ENCODE data around the gene POU3F3.

DNA sequence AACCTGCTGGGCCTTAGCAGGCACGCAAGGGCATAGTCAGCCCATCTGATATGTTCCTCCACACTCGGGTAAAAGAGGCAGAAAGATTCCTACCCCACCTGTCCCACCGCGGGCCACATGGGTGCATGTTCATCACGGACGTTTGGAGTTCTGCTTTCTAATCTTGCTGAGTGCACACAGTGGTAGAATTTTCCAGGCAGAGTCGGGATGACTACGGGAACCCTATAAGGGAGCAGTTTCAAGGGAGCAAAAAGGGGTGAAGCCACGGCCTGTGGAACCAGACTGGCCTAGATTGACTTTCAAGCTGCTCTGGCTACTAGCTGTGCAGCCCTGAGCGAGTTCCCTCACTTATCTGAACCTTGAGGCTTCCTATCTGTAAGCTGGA is 36.8 kb downstream of the POU3F3 start:
- TF ChIP-seq, protein P1, sequence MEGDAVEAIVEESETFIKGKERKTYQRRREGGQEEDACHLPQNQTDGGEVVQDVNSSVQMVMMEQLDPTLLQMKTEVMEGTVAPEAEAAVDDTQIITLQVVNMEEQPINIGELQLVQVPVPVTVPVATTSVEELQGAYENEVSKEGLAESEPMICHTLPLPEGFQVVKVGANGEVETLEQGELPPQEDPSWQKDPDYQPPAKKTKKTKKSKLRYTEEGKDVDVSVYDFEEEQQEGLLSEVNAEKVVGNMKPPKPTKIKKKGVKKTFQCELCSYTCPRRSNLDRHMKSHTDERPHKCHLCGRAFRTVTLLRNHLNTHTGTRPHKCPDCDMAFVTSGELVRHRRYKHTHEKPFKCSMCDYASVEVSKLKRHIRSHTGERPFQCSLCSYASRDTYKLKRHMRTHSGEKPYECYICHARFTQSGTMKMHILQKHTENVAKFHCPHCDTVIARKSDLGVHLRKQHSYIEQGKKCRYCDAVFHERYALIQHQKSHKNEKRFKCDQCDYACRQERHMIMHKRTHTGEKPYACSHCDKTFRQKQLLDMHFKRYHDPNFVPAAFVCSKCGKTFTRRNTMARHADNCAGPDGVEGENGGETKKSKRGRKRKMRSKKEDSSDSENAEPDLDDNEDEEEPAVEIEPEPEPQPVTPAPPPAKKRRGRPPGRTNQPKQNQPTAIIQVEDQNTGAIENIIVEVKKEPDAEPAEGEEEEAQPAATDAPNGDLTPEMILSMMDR (IDR thresholded peaks at IDR 0.05): no peak
- TF ChIP-seq POLR2A (IDR thresholded peaks at IDR 0.05): no peak
